Measurements from ENCODE around the gene CCDC141. TPM values are rescaled to one million over a fixed set of nuclear protein-coding genes. Genes with fewer than 3 reads are reported as not detected.

Gene CCDC141
- total RNA-seq, 6 experiments from 2014 or later: 0.03 to 0.05 TPM; not detected in 4

GRCh38 chr2:178920916-178921513, 128.9 kb downstream of the CCDC141 start:
- TF ChIP-seq CTCF (IDR thresholded peaks at IDR 0.05): no peak
- no peaks in the 10 kb centered on the region for H3K9me3 Mint-ChIP-seq
- no peaks in the 10 kb centered on the region; the same call in 1 of the 2 replicates for H3K27me3 Mint-ChIP-seq (ENCODE audit: insufficient read depth)
- H3K4me3 Mint-ChIP-seq: no peak overlapping the region
- no peaks in the 10 kb centered on the region for H3K4me1 Mint-ChIP-seq (ENCODE audit: low read depth)
- H3K27ac Mint-ChIP-seq: no peak overlapping the region
- no peak for DNase-seq
- H3K36me3 Mint-ChIP-seq (ENCODE audit: low read depth): no peaks in the 10 kb centered on the region

- Mint-ChIP-seq H3K27me3 (ENCODE audit: insufficient read depth) (no peaks in the 10 kb centered on the region; the same call in 1 of the 2 replicates), H3K27ac (no peak overlapping the region), H3K36me3 (ENCODE audit: low read depth) (no peaks in the 10 kb centered on the region), H3K9me3 (no peaks in the 10 kb centered on the region), H3K4me3 (no peak overlapping the region), H3K4me1 (ENCODE audit: low read depth) (peaks cover 14% of the 10 kb centered on the region)
- DNase-seq: no peak
- TF ChIP-seq CTCF (IDR thresholded peaks at IDR 0.05): no peak
Measured at GRCh38 chr2:178917555-178917954, 132.4 kb downstream of the CCDC141 start.

- Mint-ChIP-seq H3K36me3 (ENCODE audit: low read depth) (no peaks in the 10 kb centered on the region), H3K9me3 (no peaks in the 10 kb centered on the region), H3K4me1 (ENCODE audit: low read depth) (peaks cover 22% of the 10 kb centered on the region), H3K4me3 (no peak overlapping the region), H3K27ac (no peak overlapping the region), H3K27me3 (ENCODE audit: insufficient read depth) (no peaks in the 10 kb centered on the region; the same call in 1 of the 2 replicates)
- DNase-seq: no peak
- TF ChIP-seq CTCF (IDR thresholded peaks at IDR 0.05): no peak
Measured at GRCh38 chr2:178915423-178916173, 134.3 kb downstream of the CCDC141 start.

- peaks cover 22% of the 10 kb centered on the region for H3K4me1 Mint-ChIP-seq (ENCODE audit: low read depth)
- H3K4me3 Mint-ChIP-seq: no peak overlapping the region
- H3K27ac Mint-ChIP-seq: no peak overlapping the region
- no peaks in the 10 kb centered on the region for H3K9me3 Mint-ChIP-seq
- peak; percentile 93 for TF ChIP-seq CTCF (IDR thresholded peaks at IDR 0.05)
- no peaks in the 10 kb centered on the region for H3K36me3 Mint-ChIP-seq (ENCODE audit: low read depth)
- DNase-seq: peak; percentile 76
- H3K27me3 Mint-ChIP-seq (ENCODE audit: insufficient read depth): peaks cover 2% of the 10 kb centered on the region; the same call in 1 of the 2 replicates
Measured at GRCh38 chr2:178914259-178914849, 135.6 kb downstream of the CCDC141 start.

- Mint-ChIP-seq H3K4me1 (ENCODE audit: low read depth) (peaks cover 22% of the 10 kb centered on the region), H3K4me3 (no peak overlapping the region), H3K9me3 (no peaks in the 10 kb centered on the region), H3K27me3 (ENCODE audit: insufficient read depth) (peaks cover 2% of the 10 kb centered on the region; the same call in 1 of the 2 replicates), H3K27ac (no peak overlapping the region), H3K36me3 (ENCODE audit: low read depth) (no peaks in the 10 kb centered on the region)
- DNase-seq: no peak
- TF ChIP-seq CTCF (IDR thresholded peaks at IDR 0.05): no peak
Measured at GRCh38 chr2:178913049-178913441, 136.9 kb downstream of the CCDC141 start.

All from HFFc6 (cell line).